AG09319 (cell line): ENCODE results near the gene UMOD.

Experiments
- DNase-seq: peaks from one replicate; pipeline ENCODE4 v3.0.0-alpha.2; 2010; ENCODE audit warnings: low read depth; ENCODE audit errors: extremely low read depth
- TF ChIP-seq, protein P1 (sequence below): IDR thresholded peaks from 2 replicates; pipeline ENCODE4 v1.5.1; 2011; ENCODE audit warnings: low read depth, mild to moderate bottlenecking, inconsistent platforms, low read length, moderate library complexity

Gene UMOD

GRCh38 chr16:20344611-20345010, 7.9 kb downstream of the UMOD start:
- no peak for DNase-seq
- TF ChIP-seq, protein P1, sequence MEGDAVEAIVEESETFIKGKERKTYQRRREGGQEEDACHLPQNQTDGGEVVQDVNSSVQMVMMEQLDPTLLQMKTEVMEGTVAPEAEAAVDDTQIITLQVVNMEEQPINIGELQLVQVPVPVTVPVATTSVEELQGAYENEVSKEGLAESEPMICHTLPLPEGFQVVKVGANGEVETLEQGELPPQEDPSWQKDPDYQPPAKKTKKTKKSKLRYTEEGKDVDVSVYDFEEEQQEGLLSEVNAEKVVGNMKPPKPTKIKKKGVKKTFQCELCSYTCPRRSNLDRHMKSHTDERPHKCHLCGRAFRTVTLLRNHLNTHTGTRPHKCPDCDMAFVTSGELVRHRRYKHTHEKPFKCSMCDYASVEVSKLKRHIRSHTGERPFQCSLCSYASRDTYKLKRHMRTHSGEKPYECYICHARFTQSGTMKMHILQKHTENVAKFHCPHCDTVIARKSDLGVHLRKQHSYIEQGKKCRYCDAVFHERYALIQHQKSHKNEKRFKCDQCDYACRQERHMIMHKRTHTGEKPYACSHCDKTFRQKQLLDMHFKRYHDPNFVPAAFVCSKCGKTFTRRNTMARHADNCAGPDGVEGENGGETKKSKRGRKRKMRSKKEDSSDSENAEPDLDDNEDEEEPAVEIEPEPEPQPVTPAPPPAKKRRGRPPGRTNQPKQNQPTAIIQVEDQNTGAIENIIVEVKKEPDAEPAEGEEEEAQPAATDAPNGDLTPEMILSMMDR: no peak

- no peak for DNase-seq
- TF ChIP-seq, protein P1: no peak
Measured at GRCh38 chr16:20339744-20340143, 12.8 kb downstream of the UMOD start.

DNA sequence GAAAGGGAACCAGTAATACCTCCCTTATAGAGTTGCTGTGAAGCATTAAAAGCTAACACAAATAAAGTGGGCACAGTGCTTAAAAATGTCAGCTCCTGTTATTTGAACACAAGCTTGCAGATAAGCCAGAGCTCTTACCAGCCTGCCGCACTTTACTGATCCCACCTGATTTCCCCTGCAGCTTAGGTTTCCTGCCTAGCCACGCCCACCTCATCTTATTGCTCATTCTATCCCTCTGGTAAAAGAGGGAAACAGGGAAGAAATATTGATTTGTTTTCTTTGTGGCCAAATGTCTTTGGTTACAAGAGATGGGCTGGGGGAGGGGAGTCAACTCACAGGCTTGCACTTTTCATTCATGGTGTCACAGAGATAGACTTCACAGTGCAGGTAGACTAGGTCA, 15.6 kb downstream of the UMOD start:
- TF ChIP-seq, protein P1: no peak
- no peak for DNase-seq

GRCh38 chr16:20334396-20334795, 18.1 kb downstream of the UMOD start:
- DNase-seq: no peak
- TF ChIP-seq, protein P1: no peak

DNA sequence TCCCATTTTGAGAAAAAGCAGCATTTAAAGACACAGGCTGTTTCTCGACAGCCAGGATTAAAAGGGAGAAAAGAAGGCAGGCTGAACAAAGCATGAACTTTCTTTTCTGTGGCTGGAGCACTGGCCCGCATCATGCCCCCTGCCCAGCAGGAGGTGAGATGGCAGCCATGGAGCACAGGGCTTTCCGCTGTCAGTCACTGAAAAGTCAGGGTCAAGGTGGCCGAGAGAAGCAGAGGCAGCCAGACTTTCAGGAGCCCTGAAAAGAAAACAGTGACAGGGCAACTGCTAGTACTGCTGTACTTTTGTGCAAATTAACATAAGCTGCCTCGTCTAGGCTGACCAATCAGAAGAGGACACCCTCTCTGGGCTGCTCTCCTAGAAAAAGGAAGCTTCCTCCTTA, 19.4 kb downstream of the UMOD start:
- TF ChIP-seq, protein P1: no peak
- DNase-seq: no peak

DNA sequence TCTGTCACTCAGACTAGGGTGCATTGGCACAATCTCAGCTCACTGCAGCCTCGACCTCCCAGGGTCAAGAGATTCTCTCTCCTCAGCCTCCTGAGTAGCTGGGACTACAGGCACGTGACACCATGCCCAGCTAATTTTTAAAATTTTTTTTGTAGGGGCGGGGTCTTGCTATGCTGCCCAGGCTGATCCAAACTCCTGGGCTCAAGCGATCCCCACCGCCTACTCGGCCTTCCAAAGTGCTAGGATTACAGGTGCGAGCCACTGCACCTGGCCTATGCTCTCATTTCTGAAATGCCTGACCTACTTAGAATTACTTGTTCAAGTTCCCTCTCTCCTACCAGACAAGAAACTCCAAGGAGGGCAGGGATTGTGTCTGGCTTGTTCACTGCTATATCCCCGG, 20.1 kb downstream of the UMOD start:
- no peak for DNase-seq
- TF ChIP-seq, protein P1: no peak

DNA sequence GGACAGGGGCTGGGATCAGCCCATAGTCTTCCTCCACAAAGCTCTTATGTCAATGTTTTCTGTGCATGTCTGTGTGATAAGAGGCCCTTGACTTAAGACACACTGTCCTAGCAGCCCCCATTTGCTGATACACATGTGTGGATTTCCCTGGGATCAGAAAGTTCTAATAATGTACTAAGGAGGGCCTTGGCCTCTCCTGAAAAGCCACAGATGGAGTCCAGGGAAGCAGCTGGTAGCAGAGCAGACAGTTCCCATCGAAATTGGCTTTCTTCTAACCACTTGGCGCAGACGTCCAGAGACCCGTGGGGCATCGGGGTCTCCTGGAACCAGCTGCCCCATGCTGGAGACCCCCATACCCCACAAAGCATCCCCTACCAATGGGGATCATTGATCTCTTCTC, 20.9 kb downstream of the UMOD start:
- TF ChIP-seq, protein P1: no peak
- no peak for DNase-seq
